ENCODE data around the gene CRIM1. TPM values are rescaled to one million over a fixed set of nuclear protein-coding genes. Genes with fewer than 3 reads are reported as not detected.

The CRIM1 gene
- total RNA-seq, 1 experiment from 2014 or later = 46.5 TPM

- DNase-seq (ENCODE audit: low spot score) = peak; percentile 98
- TF ChIP-seq EZH2 (IDR thresholded peaks at IDR 0.05; ENCODE audit: borderline replicate concordance, low read depth, low read length, poor library complexity, severe bottlenecking) (no peak), CTCF (conservative IDR thresholded peaks at IDR 0.05; ENCODE audit: low read depth, low read length) (no peak)
- intact Hi-C loops (cut with micrococcal nuclease; ENCODE audit: unreplicated experiment) = loop anchor here (2.0 kb wide), 1 partner anchor 52 kb away; no protein-coding TSS in a partner anchor
- no peaks in the 10 kb centered on the region for H3K27me3 ChIP-seq (replicated peaks; ENCODE audit: insufficient read depth, low read depth, low read length, poor library complexity)
- peaks cover 96% of the 10 kb centered on the region for H3K4me1 ChIP-seq (ENCODE audit: insufficient read depth, low read length, poor library complexity, severe bottlenecking)
- peak overlapping the region; percentile 74 for H3K27ac ChIP-seq (ENCODE audit: low read depth, low read length, poor library complexity, severe bottlenecking)
- H3K4me3 ChIP-seq (ENCODE audit: low read depth, low read length, poor library complexity, severe bottlenecking) = peak overlapping the region; percentile 26
- POLR2A ChIA-PET (ENCODE audit: low non-redundant PET) = interaction anchor here (0.6 kb wide), 1 partner anchor 530 kb away, joined by 3 read pairs; no protein-coding TSS in a partner anchor
- CTCF ChIA-PET = interaction anchor here (0.6 to 1.4 kb wide), 3 partner anchors 76 to 1553 kb away, joined by 3 to 5 read pairs (median 4); no protein-coding TSS in a partner anchor
- BruUV-seq (replicated peaks) = TSS peak; percentile 91
- no peaks in the 10 kb centered on the region for H3K36me3 ChIP-seq (ENCODE audit: insufficient read depth, low read length, poor library complexity, severe bottlenecking)
- H3K9me3 ChIP-seq (ENCODE audit: low read depth, low read length, poor library complexity, severe bottlenecking) = no peaks in the 10 kb centered on the region
These were observed 100.9 kb downstream of the CRIM1 start for GRCh38 chr2:36456227-36457175.

GRCh38 chr2:36458106-36458505 lies 102.5 kb downstream of the CRIM1 start:
- no peak for DNase-seq (ENCODE audit: low spot score)
- intact Hi-C loops (cut with micrococcal nuclease; ENCODE audit: unreplicated experiment) = no loop called here
- POLR2A ChIA-PET (ENCODE audit: low non-redundant PET) = no interaction called here
- Histone ChIP-seq H3K36me3 (ENCODE audit: insufficient read depth, low read length, poor library complexity, severe bottlenecking) (no peaks in the 10 kb centered on the region), H3K4me1 (ENCODE audit: insufficient read depth, low read length, poor library complexity, severe bottlenecking) (peaks cover 91% of the 10 kb centered on the region), H3K9me3 (ENCODE audit: low read depth, low read length, poor library complexity, severe bottlenecking) (no peaks in the 10 kb centered on the region), H3K27ac (ENCODE audit: low read depth, low read length, poor library complexity, severe bottlenecking) (peak overlapping the region; percentile 74), H3K4me3 (ENCODE audit: low read depth, low read length, poor library complexity, severe bottlenecking) (no peak overlapping the region), H3K27me3 (replicated peaks; ENCODE audit: insufficient read depth, low read depth, low read length, poor library complexity) (no peaks in the 10 kb centered on the region)
- no peak for TF ChIP-seq CTCF (conservative IDR thresholded peaks at IDR 0.05; ENCODE audit: low read depth, low read length)
- TF ChIP-seq EZH2 (IDR thresholded peaks at IDR 0.05; ENCODE audit: borderline replicate concordance, low read depth, low read length, poor library complexity, severe bottlenecking) = no peak
- CTCF ChIA-PET = no interaction called here
- BruUV-seq (replicated peaks) = no TSS peak

- BruUV-seq (replicated peaks) = no TSS peak
- no peaks in the 10 kb centered on the region for H3K9me3 ChIP-seq (ENCODE audit: low read depth, low read length, poor library complexity, severe bottlenecking)
- no peak overlapping the region for H3K4me3 ChIP-seq (ENCODE audit: low read depth, low read length, poor library complexity, severe bottlenecking)
- POLR2A ChIA-PET (ENCODE audit: low non-redundant PET) = no interaction called here
- H3K27ac ChIP-seq (ENCODE audit: low read depth, low read length, poor library complexity, severe bottlenecking) = peak overlapping the region; percentile 74
- H3K4me1 ChIP-seq (ENCODE audit: insufficient read depth, low read length, poor library complexity, severe bottlenecking) = peaks cover 84% of the 10 kb centered on the region
- no peaks in the 10 kb centered on the region for H3K36me3 ChIP-seq (ENCODE audit: insufficient read depth, low read length, poor library complexity, severe bottlenecking)
- CTCF ChIA-PET = interaction anchor here (0.8 to 1.5 kb wide), 4 partner anchors 26 to 104 kb away, joined by 3 to 8 read pairs (median 4); partner anchors contain the start of gene CRIM1
- no peaks in the 10 kb centered on the region for H3K27me3 ChIP-seq (replicated peaks; ENCODE audit: insufficient read depth, low read depth, low read length, poor library complexity)
- peak; percentile 64 for DNase-seq (ENCODE audit: low spot score)
- intact Hi-C loops (cut with micrococcal nuclease; ENCODE audit: unreplicated experiment) = loop anchor here (2.0 to 10.0 kb wide), 3 partner anchors 48 to 185 kb away; no protein-coding TSS in a partner anchor
- peak; percentile 64 for TF ChIP-seq CTCF (conservative IDR thresholded peaks at IDR 0.05; ENCODE audit: low read depth, low read length)
- no peak for TF ChIP-seq EZH2 (IDR thresholded peaks at IDR 0.05; ENCODE audit: borderline replicate concordance, low read depth, low read length, poor library complexity, severe bottlenecking)
These were observed 104.2 kb downstream of the CRIM1 start for GRCh38 chr2:36459725-36460137.

Measured in A673 (cell line).